Thyroid gland (tissue), 4 donors: ENCODE results near the gene TAF11L7. TPM values are rescaled to one million over a fixed set of nuclear protein-coding genes. Genes with fewer than 3 reads are reported as not detected.
"Not testable (repeated sequence)": the region's sequence is repeated elsewhere in the genome, so short reads cannot be mapped to it uniquely, and the experiment has no call there.

ENCODE experiments used
- DNase-seq, 2 donors: peaks; one replicate each; pipeline ENCODE4 v3.0.0-alpha.2; 2019
- H3K27ac ChIP-seq, 3 donors: fragments of 200-600 bp; sonication (generic); 1 replicate in 2 of 3; 2 replicates in 1 of 3; pipeline ENCODE4 v1.5.1; 2016 to 2019; ENCODE audit warnings: mild to moderate bottlenecking in 1 of 3, moderate library complexity in 1 of 3
- H3K27me3 ChIP-seq: fragments of 200-600 bp; sonication (generic); one replicate; pipeline ENCODE4 v1.5.1; 2019
- H3K36me3 ChIP-seq, 2 donors: fragments of 200-600 bp; sonication (generic); one replicate each; pipeline ENCODE4 v1.5.1; 2016 to 2019
- H3K4me1 ChIP-seq, 2 donors: fragments of 200-600 bp; sonication (generic); one replicate each; pipeline ENCODE4 v1.5.1; 2017 to 2019
- H3K4me3 ChIP-seq, 3 donors: fragments of 200-600 bp; sonication (generic); replicated peaks in 1 of 3; 1 replicate in 2 of 3; 2 replicates in 1 of 3; pipeline ENCODE4 v1.5.1; 2016; ENCODE audit warnings: mild to moderate bottlenecking in 1 of 3
- H3K9me3 ChIP-seq: fragments of 200-600 bp; sonication (generic); one replicate; pipeline ENCODE4 v1.5.1; 2017
- POLR2A ChIP-seq, 2 donors: fragments of 450-650 bp; IDR thresholded peaks; one replicate each; pipeline ENCODE4 v1.6.1; 2017; ENCODE audit warnings: antibody characterized with exemption in 2 of 2, mild to moderate bottlenecking in 2 of 2, moderate library complexity in 1 of 2
- WGBS, 2 donors: methylation state at CpG; one replicate each; pipeline ENCODE4 v1.1.5; 2017; 5-methylcytosine and 5-hydroxymethylcytosine counted together
- intact Hi-C: fragments of 100-400 bp; cut with DNase I; formaldehyde crosslinking; loops from one replicate; pipeline ENCODE4 v1.15.1; 2023
- small RNA-seq: library from RNA; depleted of rRNA; stranded (forward); fragments of <200 nt; gene quantifications from one replicate; pipeline ENCODE3, GENCODE V24; 2016
- total RNA-seq, 4 donors: library from RNA; depleted of rRNA; stranded (reverse); fragments of >200 nt; gene quantifications; one replicate each; pipeline ENCODE4 v1.2.3, GENCODE V29; 2016
- TF ChIP-seq, protein P1 (sequence below), 6 experiments: fragments of 200-600 bp in 3 of 6; fragments of 450-650 bp in 3 of 6; sonication (generic) in 3 of 6; IDR thresholded peaks; one replicate each; pipeline ENCODE4 v1.5.1; 2016 to 2019; ENCODE audit warnings: antibody characterized with exemption in 6 of 6, mild to moderate bottlenecking in 2 of 6, inconsistent platforms in 1 of 6, moderate library complexity in 1 of 6

The TAF11L7 gene
- total RNA-seq, 4 donors from 2014 or later: not detected

DNA sequence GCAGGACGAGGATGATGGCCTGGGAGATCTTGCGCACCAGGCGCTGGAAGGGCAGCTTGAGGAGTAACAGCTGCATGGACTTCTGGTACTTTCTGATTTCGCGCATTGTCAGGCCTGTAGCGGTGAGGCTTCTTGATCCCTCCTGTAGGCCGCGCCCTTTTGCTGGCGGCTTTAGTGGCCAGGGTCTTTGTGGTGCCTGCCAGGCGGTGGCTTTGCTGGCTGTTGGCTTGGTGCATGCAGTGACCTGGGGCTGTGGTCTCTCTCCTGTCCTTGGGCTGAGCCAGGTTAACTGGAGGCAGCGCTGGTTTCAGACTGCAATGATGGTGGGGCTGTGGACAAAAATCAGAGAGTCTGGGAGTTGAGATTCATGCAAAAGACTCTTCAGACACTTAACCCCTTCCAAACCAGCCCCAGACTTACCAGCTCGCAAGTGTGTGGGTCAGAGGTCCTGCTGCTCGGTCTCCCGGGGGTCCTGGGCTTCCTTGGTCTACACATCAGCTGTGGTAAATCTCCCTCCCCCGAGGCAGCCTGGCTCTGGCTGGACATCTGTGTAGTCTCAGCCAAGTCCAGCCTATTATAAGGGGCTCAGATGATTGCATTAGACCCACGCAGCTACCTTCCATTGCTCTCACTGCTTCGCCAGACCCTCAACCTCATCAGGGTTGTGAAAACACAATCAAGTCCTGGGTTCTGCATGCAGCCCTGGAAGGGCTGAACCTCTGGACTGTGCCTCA lies 29.5 kb upstream of the TAF11L7 start:
- H3K4me1 ChIP-seq: no peaks in the 10 kb centered on the region
- 87 to 89% methylated on average over 16 of the region's 17 CpGs for WGBS, 2 donors
- no peak for DNase-seq
- no peak for TF ChIP-seq POLR2A (IDR thresholded peaks at IDR 0.05)
- no peaks in the 10 kb centered on the region for H3K27me3 ChIP-seq
- intact Hi-C loops: no loop called here
- no peaks in the 10 kb centered on the region for H3K9me3 ChIP-seq
- no peak overlapping the region for H3K4me3 ChIP-seq
- H3K27ac ChIP-seq: no peak overlapping the region
- no peaks in the 10 kb centered on the region for H3K36me3 ChIP-seq

DNA sequence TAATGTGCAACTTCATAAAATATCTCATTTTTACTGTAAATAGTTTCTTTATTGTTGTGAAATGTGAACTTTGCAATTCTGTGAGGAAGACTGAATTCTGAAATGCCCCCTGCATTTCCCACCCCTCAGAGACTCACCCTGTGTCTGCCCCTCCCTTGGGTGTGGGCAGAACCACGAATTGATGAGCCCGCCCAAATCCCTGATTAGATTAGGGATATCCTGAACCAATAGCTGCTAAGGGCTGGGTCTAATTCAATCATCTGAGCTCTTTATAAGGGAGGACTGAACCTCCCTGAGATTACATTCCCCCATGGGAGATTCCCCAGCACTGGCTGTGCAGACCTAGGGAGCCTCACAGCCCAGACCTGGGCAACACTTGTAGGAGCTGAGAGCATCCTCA lies 24.5 kb upstream of the TAF11L7 start, which contains the start of gene TAF11L12:
TSS of gene TAF11L12 (plus strand) at position 301 of the 400 bp plus-strand sequence.
- H3K27ac ChIP-seq, H3K4me3 ChIP-seq, H3K4me1 ChIP-seq, H3K36me3 ChIP-seq, H3K9me3 ChIP-seq, intact Hi-C loops, H3K27me3 ChIP-seq, DNase-seq: not testable (repeated sequence)
- 68 to 87% methylated on average over 2 of the region's 2 CpGs for WGBS, 2 donors

DNA sequence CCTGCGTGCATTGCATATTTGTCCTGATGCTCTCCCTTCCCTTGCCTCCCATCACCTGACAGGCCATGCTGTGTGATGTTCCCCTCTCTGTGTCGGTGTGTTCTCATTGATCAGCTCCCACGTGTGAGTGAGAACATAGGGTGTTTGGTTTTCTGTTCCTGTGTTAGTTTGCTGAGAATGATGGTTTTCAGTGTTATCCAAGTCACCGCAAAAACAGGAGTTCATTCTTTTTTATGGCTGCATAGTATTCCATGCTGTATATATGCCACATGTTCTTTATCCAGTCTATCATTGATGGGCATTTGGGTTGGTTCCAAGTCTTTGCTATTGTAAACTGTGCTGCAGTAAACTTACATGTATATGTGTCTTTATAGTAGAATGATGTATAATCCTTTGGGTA lies 21.9 kb upstream of the TAF11L7 start:
- H3K4me1 ChIP-seq, DNase-seq, H3K27ac ChIP-seq, H3K36me3 ChIP-seq, H3K9me3 ChIP-seq, intact Hi-C loops, H3K27me3 ChIP-seq, H3K4me3 ChIP-seq: not testable (repeated sequence)
- WGBS, 2 donors: 79 to 85% methylated on average over 4 of the region's 4 CpGs

DNA sequence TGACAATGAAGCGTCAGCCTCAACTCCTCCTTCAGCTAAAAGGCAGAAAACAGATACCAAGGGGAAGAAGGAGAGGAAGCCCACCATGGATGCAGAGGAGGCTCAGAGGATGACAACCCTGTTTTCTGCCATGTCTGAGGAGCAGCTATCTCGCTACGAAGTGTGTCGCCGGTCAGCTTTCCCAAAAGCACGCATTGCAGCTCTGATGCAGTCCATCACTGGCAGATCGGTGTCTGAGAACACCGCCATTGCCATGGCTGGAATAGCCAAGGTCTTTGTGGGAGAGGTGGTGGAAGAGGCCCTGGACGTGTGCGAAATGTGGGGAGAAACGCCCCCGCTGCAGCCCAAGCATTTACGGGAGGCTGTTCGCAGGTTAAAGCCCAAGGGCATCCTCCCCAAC lies 19.4 kb upstream of the TAF11L7 start:
- Histone ChIP-seq H3K27ac (no peak overlapping the region), H3K36me3 (no peaks in the 10 kb centered on the region), H3K4me3 (no peak overlapping the region), H3K27me3 (no peaks in the 10 kb centered on the region), H3K4me1 (no peaks in the 10 kb centered on the region), H3K9me3 (no peaks in the 10 kb centered on the region)
- intact Hi-C loops: no loop called here
- no peak for TF ChIP-seq POLR2A (IDR thresholded peaks at IDR 0.05)
- TF ChIP-seq, protein P1, sequence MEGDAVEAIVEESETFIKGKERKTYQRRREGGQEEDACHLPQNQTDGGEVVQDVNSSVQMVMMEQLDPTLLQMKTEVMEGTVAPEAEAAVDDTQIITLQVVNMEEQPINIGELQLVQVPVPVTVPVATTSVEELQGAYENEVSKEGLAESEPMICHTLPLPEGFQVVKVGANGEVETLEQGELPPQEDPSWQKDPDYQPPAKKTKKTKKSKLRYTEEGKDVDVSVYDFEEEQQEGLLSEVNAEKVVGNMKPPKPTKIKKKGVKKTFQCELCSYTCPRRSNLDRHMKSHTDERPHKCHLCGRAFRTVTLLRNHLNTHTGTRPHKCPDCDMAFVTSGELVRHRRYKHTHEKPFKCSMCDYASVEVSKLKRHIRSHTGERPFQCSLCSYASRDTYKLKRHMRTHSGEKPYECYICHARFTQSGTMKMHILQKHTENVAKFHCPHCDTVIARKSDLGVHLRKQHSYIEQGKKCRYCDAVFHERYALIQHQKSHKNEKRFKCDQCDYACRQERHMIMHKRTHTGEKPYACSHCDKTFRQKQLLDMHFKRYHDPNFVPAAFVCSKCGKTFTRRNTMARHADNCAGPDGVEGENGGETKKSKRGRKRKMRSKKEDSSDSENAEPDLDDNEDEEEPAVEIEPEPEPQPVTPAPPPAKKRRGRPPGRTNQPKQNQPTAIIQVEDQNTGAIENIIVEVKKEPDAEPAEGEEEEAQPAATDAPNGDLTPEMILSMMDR (IDR thresholded peaks at IDR 0.05): no peak
- DNase-seq: no peak
- 91 to 97% methylated on average over 14 of the region's 14 CpGs for WGBS, 2 donors

DNA sequence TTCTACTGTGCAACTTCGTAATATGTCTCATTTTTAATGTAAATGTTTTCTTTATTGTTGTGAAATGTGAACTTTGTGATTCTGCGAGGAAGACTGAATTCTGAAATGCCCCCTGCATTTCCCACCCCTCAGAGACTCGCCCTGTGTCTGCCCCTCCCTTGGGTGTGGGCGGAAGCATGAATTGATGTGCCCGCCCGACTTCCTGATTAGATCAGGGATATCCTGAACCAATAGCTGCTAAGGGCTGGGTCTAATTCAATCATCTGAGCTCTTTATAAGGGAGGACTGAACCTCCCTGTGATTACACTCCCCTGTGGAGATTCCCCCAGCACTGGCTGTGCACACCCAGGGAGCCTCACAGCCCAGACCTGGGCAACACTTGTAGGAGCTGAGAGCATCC lies 18.3 kb upstream of the TAF11L7 start, which contains the start of gene TAF11L11:
TSS of gene TAF11L11 (plus strand) at position 304 of the 400 bp plus-strand sequence.
- H3K27ac ChIP-seq, H3K27me3 ChIP-seq, H3K4me3 ChIP-seq, intact Hi-C loops, DNase-seq, H3K36me3 ChIP-seq, H3K9me3 ChIP-seq, H3K4me1 ChIP-seq: not testable (repeated sequence)
- WGBS, 2 donors: 74 to 82% methylated on average over 6 of the region's 6 CpGs

DNA sequence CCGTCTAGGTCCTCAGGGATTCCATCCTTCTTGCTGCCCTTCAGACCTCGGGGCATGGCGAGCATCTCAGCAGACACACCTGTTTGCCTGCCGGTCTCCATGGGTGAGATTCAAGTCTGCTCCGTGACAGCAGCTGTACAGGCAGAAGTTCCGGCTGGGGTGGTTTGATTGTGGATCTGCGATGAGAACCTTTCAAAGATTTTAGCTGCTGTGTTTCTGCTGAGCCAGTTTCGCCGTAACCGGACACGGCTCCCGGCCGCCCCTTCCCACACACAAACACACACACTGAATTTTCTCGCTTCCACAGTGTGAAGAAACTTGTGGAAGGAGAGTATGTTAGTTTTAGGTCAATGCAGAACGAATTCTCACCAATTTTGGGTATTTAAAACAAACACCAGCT lies 12.2 kb upstream of the TAF11L7 start, which contains the start of gene TAF11L10:
TSS of gene TAF11L10 (minus strand) at position 101 of the 400 bp plus-strand sequence.
- H3K36me3 ChIP-seq, H3K9me3 ChIP-seq, H3K4me1 ChIP-seq, H3K27me3 ChIP-seq, H3K4me3 ChIP-seq, intact Hi-C loops, H3K27ac ChIP-seq, DNase-seq: not testable (repeated sequence)
- 90% methylated on average over 2 of the region's 15 CpGs; no CpG with 5 or more reads in 1 of the 2 donors for WGBS, 2 donors

DNA sequence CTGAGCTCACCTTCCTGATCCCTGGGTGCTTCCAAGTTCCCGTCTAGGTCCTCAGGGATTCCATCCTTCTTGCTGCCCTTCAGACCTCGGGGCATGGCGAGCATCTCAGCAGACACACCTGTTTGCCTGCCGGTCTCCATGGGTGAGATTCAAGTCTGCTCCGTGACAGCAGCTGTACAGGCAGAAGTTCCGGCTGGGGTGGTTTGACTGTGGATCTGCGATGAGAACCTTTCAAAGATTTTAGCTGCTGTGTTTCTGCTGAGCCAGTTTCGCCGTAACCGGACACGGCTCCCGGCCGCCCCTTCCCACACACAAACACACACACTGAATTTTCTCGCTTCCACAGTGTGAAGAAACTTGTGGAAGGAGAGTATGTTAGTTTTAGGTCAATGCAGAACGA lies 8.7 kb upstream of the TAF11L7 start, which contains the start of gene TAF11L9:
TSS of gene TAF11L9 (minus strand) at position 140 of the 400 bp plus-strand sequence.
- H3K27ac ChIP-seq, H3K4me3 ChIP-seq, H3K9me3 ChIP-seq, intact Hi-C loops, H3K36me3 ChIP-seq, H3K27me3 ChIP-seq, DNase-seq, H3K4me1 ChIP-seq: not testable (repeated sequence)
- WGBS, 2 donors: 92 to 93% methylated on average over 11 to 12 of the region's 15 CpGs

DNA sequence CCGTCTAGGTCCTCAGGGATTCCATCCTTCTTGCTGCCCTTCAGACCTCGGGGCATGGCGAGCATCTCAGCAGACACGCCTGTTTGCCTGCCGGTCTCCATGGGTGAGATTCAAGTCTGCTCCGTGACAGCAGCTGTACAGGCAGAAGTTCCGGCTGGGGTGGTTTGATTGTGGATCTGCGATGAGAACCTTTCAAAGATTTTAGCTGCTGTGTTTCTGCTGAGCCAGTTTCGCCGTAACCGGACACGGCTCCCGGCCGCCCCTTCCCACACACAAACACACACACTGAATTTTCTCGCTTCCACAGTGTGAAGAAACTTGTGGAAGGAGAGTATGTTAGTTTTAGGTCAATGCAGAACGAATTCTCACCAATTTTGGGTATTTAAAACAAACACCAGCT lies 5.3 kb upstream of the TAF11L7 start, which contains the start of gene TAF11L8:
TSS of gene TAF11L8 (minus strand) at position 101 of the 400 bp plus-strand sequence.
- H3K4me1 ChIP-seq, H3K27ac ChIP-seq, H3K4me3 ChIP-seq, DNase-seq, H3K36me3 ChIP-seq, H3K27me3 ChIP-seq, H3K9me3 ChIP-seq, intact Hi-C loops: not testable (repeated sequence)
- no CpG with 5 or more reads among the region's 16 CpGs for WGBS, 2 donors

Small RNA genes lying within 50 kb of the gene (small RNA-seq; reads per million reads assigned to genes)
- not detected for gene AC233724.3
- not detected for gene AC233724.6
- not detected for gene AC233724.7

Other genes starting within 250 kb of the TAF11L7 start
- gene TAF11L2, start 87.5 kb downstream of the TAF11L7 start, total RNA-seq: not detected
- not detected for gene TAF11L3, start 67.4 kb downstream of the TAF11L7 start, total RNA-seq
- not detected for gene TAF11L4, start 64.0 kb downstream of the TAF11L7 start, total RNA-seq
- not detected for gene TAF11L5, start 60.5 kb downstream of the TAF11L7 start, total RNA-seq
- gene TAF11L6, start 57.1 kb downstream of the TAF11L7 start, total RNA-seq: not detected
- not detected for gene TAF11L8, start 5.2 kb upstream of the TAF11L7 start, total RNA-seq
- not detected for gene TAF11L9, start 8.6 kb upstream of the TAF11L7 start, total RNA-seq
- not detected for gene TAF11L10, start 12.1 kb upstream of the TAF11L7 start, total RNA-seq
- not detected for gene TAF11L11, start 18.4 kb upstream of the TAF11L7 start, total RNA-seq
- not detected for gene TAF11L12, start 24.6 kb upstream of the TAF11L7 start, total RNA-seq
- not detected for gene TAF11L13, start 46.3 kb upstream of the TAF11L7 start, total RNA-seq
- not detected for gene TAF11L14, start 48.7 kb upstream of the TAF11L7 start, total RNA-seq